ENCODE data around the gene PRPH2. TPM values are rescaled to one million over a fixed set of nuclear protein-coding genes. Genes with fewer than 3 reads are reported as not detected.
A peak's percentile ranks its signal among the peaks of the same experiment; 100 is the strongest.

PRPH2 gene
- total and polyA plus RNA-seq, 2 of the 13 experiments (the other 11 are each of a cell fraction or from before 2014, with no cell fraction given) = 0.03 to 0.04 TPM

DNA sequence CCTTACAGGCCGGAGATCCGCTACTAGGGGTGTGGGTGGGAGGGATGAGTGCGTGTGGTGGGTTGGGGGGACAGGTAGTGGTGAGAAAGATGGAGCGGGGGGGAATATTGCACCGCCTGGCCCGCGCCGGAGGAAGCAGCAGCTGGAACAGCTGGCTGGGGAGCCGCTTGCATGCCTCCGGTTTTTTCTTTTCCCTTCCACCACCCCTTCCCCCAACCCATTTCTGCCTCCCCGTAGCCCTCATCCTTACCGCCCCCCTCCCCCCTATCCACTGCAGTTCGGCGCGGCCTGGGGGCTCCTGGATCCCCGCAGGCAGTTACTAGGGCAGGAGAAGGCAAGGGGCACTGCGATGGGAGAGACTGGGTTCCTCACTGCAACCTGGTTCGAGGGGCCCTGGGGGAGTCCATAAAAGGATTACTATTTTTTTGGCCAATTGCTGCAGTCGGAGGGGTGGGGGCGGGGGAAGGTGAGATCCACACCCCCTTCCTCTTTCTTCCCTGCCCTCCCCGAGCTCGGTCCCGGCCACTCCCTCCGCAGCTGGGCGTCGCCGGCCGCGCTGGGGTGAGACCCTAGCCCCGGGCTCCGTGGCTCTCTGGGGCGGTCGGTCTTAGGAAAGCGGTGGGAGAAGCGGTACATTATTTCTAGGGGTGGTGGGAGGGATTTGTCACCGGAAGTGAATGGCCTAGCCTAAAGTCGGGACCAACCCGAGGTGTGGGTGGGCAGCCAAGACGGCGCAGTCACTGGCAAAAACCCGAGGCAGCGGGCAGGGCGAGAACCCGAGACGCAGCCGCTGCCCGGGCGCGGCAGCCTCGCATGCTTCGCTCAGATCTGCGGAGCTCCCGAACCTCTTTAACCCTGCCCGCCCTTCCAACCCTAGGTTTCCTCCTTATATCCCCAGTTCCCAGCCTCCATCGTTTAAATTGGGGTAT, 24.3 kb upstream of the PRPH2 start (continued):
- TF ChIP-seq ZNF432 (CRISPR knock-in tag; IDR thresholded peaks at IDR 0.05; ENCODE audit: borderline replicate concordance) (no peak), KDM1A (CRISPR knock-in tag; IDR thresholded peaks at IDR 0.05) (no peak), THAP8 (CRISPR knock-in tag; IDR thresholded peaks at IDR 0.05; ENCODE audit: borderline replicate concordance) (no peak; the same call in 1 of the 2 replicates), CCAR2 (optimal IDR thresholded peaks at IDR 0.05; ENCODE audit: low read depth, low read length) (no peak), ZNF468 (CRISPR knock-in tag; IDR thresholded peaks at IDR 0.05) (no peak), SALL1 (CRISPR knock-in tag; IDR thresholded peaks at IDR 0.05) (peak; percentile 83), ZNF770 (CRISPR knock-in tag; IDR thresholded peaks at IDR 0.05) (peak; percentile 53), ZNF180 (CRISPR knock-in tag; IDR thresholded peaks at IDR 0.05; ENCODE audit: borderline replicate concordance, low read depth) (no peak), ZSCAN9 (CRISPR knock-in tag; IDR thresholded peaks at IDR 0.05; ENCODE audit: borderline replicate concordance) (peak; percentile 92), POLR2AphosphoS5 (IDR thresholded peaks at IDR 0.05; ENCODE audit: low read depth, low read length) (peak; percentile 88), TRIM24 (CRISPR knock-in tag; IDR thresholded peaks at IDR 0.05) (no peak), TBP (CRISPR knock-in tag; IDR thresholded peaks at IDR 0.05) (no peak), ZNF34 (CRISPR knock-in tag; IDR thresholded peaks at IDR 0.05; ENCODE audit: borderline replicate concordance) (peak; percentile 93), ZNF83 (CRISPR knock-in tag; IDR thresholded peaks at IDR 0.05; ENCODE audit: borderline replicate concordance) (no peak), ZNF235 (CRISPR knock-in tag; IDR thresholded peaks at IDR 0.05; ENCODE audit: borderline replicate concordance) (0 out of 2 replicates have a peak, but pooled peaks have one; percentile 70), IRF1 (CRISPR knock-in tag; IDR thresholded peaks at IDR 0.05; ENCODE audit: low read depth) (0 out of 2 replicates have a peak, but pooled peaks have one; percentile 56), MTF2 (CRISPR knock-in tag; IDR thresholded peaks at IDR 0.05; ENCODE audit: borderline replicate concordance) (peak; percentile 61; the same call in 1 of the 2 replicates), SMAD1 (CRISPR knock-in tag; IDR thresholded peaks at IDR 0.05; ENCODE audit: borderline replicate concordance, low read depth) (no peak; the same call in 1 of the 2 replicates), ZNF121 (CRISPR knock-in tag; IDR thresholded peaks at IDR 0.05) (0 out of 2 replicates have a peak, but pooled peaks have one; percentile 25), HINFP (CRISPR knock-in tag; IDR thresholded peaks at IDR 0.05; ENCODE audit: low read depth) (peak; percentile 76; the same call in 1 of the 2 replicates), MBD4 (IDR thresholded peaks at IDR 0.05; ENCODE audit: borderline replicate concordance, low read length) (no peak), HOXA3 (CRISPR knock-in tag; IDR thresholded peaks at IDR 0.05) (peak; percentile 75)
- TF ChIP-seq, protein P1, sequence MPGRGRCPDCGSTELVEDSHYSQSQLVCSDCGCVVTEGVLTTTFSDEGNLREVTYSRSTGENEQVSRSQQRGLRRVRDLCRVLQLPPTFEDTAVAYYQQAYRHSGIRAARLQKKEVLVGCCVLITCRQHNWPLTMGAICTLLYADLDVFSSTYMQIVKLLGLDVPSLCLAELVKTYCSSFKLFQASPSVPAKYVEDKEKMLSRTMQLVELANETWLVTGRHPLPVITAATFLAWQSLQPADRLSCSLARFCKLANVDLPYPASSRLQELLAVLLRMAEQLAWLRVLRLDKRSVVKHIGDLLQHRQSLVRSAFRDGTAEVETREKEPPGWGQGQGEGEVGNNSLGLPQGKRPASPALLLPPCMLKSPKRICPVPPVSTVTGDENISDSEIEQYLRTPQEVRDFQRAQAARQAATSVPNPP (CRISPR knock-in tag; IDR thresholded peaks at IDR 0.05) = peak; percentile 24; the same call in 1 of the 2 replicates
